PFSK-1 (cell line): ENCODE results near the gene ASIC2.

Experiments
- FOXP2 ChIP-seq: optimal IDR thresholded peaks from 2 replicates; pipeline ENCODE3; 2011; ENCODE audit warnings: borderline replicate concordance, control low read depth, inconsistent platforms; ENCODE audit not compliant: insufficient read depth; ENCODE audit errors: extremely low read length, extremely low read depth
- POLR2AphosphoS5 ChIP-seq: IDR thresholded peaks from 2 replicates; pipeline ENCODE4 v1.6.1; 2012; ENCODE audit warnings: low read depth, mild to moderate bottlenecking, control low read depth, low read length, moderate library complexity
- REST ChIP-seq, 2 experiments: IDR thresholded peaks; 2 replicates each; pipeline versions ENCODE4 v1.6.1 to v1.8.0; 2011 to 2012; ENCODE audit warnings: low read depth in 2 of 2, low read length in 2 of 2, control low read depth in 1 of 2, inconsistent platforms in 1 of 2, mild to moderate bottlenecking in 1 of 2, moderate library complexity in 1 of 2; ENCODE audit not compliant: insufficient read depth in 1 of 2
- SIN3A ChIP-seq: IDR thresholded peaks from 2 replicates; pipeline ENCODE4 v1.6.1; 2012; ENCODE audit warnings: mild to moderate bottlenecking, low read length, moderate library complexity, borderline replicate concordance; ENCODE audit not compliant: insufficient read depth
- TAF1 ChIP-seq: IDR thresholded peaks from 2 replicates; pipeline ENCODE4 v1.6.1; 2012; ENCODE audit warnings: low read length, control low read depth, borderline replicate concordance; ENCODE audit not compliant: insufficient read depth

Gene ASIC2

GRCh38 chr17:33086041-33086440 is 207.1 kb downstream of the ASIC2 start:
- TF ChIP-seq SIN3A, result no peak
- TF ChIP-seq REST (IDR thresholded peaks at IDR 0.05; ENCODE audit: insufficient read depth in 1 of 2, low read depth in 2 of 2, low read length in 2 of 2), result no peak
- TF ChIP-seq POLR2AphosphoS5, result no peak

GRCh38 chr17:33085256-33085655 is 207.8 kb downstream of the ASIC2 start:
- TF ChIP-seq POLR2AphosphoS5 (no peak), FOXP2 (no peak), SIN3A (no peak), TAF1 (no peak), REST (IDR thresholded peaks at IDR 0.05; ENCODE audit: insufficient read depth in 1 of 2, low read depth in 2 of 2, low read length in 2 of 2) (no peak)

- no peak for TF ChIP-seq REST (IDR thresholded peaks at IDR 0.05; ENCODE audit: insufficient read depth in 1 of 2, low read depth in 2 of 2, low read length in 2 of 2)
- TF ChIP-seq TAF1, result no peak
- no peak for TF ChIP-seq FOXP2
- no peak for TF ChIP-seq POLR2AphosphoS5
- no peak for TF ChIP-seq SIN3A
Measured at GRCh38 chr17:33084755-33085154, 208.3 kb downstream of the ASIC2 start.

- TF ChIP-seq REST (IDR thresholded peaks at IDR 0.05; ENCODE audit: insufficient read depth in 1 of 2, low read depth in 2 of 2, low read length in 2 of 2) (no peak), FOXP2 (no peak), TAF1 (no peak)
Measured at GRCh38 chr17:33082529-33083173, 210.4 kb downstream of the ASIC2 start.

- no peak for TF ChIP-seq SIN3A
- no peak for TF ChIP-seq POLR2AphosphoS5
- no peak for TF ChIP-seq FOXP2
- no peak for TF ChIP-seq REST (IDR thresholded peaks at IDR 0.05; ENCODE audit: insufficient read depth in 1 of 2, low read depth in 2 of 2, low read length in 2 of 2)
- no peak for TF ChIP-seq TAF1
Measured at GRCh38 chr17:33080091-33080490, 213.0 kb downstream of the ASIC2 start.
